Measurements from ENCODE around the gene SMAD9.

Gene SMAD9

DNA sequence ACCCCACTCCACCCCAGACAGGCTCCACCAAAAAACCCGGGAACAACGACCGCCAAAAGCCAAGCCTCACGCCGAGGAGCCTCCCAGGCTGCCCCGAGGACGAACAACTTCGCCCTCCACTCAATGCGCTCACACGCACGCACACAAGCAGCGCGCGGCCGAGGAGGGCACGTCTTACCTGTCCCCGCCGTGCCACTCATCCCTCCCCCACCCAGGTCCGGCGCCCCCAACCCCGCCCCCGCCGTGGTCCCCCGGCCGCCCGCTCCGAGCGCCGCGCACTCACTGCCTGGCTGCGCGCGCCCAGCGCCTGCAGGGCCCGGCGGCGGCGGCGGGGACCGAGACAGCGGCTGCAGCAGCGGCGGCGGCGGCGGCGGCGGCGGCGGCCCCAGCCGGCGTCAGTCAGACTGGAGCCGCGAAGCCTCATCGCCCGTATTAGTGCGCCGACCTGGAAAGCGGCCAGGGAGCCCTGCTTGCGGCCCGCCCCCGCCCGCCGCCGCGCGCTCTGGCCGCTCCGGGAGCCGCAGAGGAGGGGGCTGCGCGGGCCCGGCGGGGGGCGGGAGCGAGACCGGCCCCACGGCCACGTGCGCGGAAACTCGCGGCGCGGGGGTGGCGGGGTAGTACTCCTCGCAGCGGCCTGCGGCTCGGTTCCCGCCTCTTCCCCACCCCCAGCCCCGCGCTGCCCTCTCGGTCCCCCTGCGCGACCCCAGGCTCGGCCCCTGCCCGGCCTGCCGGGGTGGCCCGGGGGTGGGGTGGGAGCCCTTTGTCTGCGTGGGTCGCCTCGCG, at the start of gene SMAD9:
Gene SMAD9, minus strand, starts transcription at position 406 of the 783 bp plus-strand sequence. CDS start 40,549 bp downstream, outside the sequence.
- peak; percentile 83 for DNase-seq (ENCODE audit: low spot score)

DNA sequence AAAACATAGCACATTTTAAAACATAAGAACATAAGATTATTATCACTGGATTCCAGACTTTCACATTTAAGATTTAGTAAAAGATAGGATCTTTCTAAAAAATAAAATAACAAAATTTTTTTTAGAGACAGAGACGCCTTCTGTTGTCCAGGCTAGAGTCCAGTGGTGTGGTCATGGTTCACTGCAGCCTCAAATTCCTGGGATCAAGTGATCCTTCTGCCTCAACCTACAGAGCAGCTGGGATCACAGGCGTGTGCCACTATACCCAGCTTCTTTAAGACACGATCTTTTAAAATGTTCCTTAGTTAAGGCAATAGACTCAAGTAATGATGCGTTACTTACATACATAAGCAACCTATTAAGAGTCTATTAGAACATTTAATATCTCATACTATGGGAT, 46.4 kb upstream of the SMAD9 start:
- DNase-seq (ENCODE audit: low spot score), result no peak

DNA sequence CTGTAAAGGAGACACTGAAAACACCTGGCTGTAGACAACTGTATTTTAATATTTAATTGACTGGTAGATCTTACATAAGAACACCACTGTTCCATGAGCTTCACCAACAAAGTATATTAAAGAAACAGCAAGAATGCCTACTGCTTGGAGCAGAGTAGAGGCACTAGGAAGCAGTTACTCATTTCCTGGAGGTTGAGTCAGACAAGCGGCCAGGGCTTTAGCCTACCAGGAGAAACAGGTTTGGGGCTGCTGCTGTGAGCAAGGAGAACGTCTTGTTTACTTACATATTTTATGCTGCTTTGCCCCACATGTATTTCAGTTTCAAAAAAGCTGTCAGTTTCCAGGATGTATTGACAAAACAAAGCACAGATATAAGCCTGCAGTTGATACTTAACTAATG, 45.7 kb upstream of the SMAD9 start:
- DNase-seq (ENCODE audit: low spot score), result peak; percentile 97

DNA sequence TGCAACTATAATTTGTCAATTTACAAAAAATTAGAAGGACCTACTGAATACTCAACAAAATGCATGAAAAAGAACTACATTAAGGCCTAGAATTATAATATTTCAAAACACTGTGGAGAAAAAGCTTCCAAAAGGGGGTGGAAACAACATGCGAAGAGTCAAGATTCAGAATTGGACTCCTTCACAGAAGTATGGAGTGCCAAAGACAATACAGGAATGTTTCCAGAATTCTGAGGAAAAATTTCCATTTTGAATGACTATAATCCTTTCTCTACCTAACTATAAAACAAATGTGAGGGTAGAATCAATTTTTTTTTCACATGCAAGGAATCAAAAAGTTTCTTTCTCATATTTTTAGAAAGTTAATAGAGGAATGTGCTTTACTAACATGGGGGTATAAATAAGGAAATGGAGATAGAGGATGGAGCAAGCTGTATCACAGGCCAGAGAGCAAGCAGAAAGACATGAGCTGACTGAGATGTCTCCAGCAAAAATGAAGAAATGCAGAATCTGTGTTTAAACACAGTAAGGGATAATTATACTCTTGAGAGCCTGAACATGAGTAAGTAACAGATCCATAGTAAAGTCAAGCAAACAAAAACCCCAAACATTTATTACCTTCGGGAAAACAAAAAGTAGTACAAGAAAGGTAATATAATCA, 39.5 kb upstream of the SMAD9 start:
- no peak for DNase-seq (ENCODE audit: low spot score)

DNA sequence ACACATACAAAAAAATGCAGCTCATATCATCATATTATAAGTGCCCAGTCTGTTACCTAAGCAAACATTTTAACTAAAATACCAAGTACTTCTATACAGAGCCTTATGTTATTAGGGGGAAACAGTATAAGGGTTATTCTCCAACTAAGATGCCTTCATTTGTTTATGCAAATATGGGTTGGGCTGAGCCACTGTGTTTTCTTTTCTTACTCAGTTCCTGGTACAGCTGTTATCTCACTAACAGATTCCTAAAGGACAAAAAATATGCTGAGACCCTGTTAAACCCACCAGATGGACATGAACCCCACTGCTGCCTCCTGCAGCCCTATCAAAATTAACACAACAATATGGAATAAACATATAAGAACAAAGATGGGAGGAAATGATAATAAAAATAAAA, 34.5 kb upstream of the SMAD9 start:
- no peak for DNase-seq (ENCODE audit: low spot score)

DNA sequence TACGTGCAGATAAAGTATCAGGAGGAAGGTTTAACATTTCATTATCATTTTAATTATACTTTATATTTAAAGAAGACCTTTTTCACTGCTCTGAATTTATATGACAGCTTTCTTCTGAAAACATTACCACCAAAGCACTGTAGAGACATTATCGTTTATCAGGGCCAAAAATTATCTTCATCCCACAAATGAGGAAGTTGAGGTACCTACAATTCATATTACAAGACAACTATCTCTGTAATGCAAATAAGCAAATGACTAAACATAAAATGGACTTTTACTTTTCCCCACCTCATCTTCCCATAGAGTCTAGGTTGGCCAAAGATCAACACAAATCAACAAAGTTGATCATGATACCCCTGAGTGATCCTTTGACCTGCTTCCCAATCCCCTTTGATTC, 30.9 kb upstream of the SMAD9 start:
- DNase-seq (ENCODE audit: low spot score), result no peak

DNA sequence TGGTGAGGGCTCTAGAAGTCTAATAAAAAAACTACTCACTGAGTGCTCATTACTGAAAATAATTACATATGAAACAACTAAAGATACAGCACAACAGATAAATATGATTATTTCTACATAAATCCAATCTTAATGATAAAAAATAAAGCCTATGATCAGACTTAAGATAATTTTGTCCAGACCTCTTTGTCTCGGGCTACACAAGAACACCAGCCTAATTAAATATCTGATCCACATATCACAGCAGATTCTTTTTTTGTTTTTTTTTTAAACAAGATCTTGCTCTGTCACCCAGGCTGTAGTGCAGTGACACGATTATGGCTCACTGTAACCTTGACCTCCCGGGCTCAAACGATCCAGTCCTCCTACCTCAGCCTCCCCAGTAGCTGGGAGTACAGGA, 30.3 kb upstream of the SMAD9 start:
- DNase-seq (ENCODE audit: low spot score), result no peak

DNA sequence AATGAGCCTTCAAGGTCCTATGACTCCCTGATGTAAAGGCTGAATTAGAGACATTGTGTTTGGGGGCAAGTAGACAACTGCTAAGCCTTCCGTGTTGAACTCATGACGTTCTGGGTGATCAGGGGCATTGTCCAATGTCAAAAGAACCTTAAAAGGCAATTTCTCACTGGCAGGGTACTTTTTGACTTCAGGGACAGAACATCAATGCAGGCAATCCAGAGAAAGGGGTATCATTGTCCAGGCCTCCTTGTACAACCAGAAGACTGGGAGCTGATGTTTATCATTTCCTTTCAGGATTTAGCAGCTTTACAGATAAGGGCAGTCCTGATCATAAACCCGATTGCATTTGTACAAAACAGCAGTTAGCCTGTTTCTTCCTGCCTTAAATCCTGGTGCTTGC, 25.0 kb upstream of the SMAD9 start:
- DNase-seq (ENCODE audit: low spot score), result no peak

DNA sequence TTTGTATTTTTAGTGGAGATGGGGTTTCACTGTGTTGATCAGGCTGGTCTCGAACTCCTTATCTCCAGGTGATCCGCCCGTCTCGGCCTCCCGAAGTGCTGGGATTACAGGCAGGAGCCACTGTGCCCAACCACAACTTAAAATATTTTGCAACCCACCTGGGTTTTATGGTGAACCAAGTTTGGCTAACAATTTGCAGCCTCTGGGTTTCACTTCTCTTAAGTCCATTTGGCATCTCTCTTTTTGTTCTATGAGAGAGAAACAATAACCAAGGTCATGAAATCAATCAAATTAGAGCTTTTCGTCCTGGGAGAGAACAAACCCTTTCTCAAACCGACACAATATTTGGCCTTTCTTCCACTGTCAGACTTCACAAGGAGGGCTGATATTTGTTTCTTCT, 5.6 kb upstream of the SMAD9 start:
- no peak for DNase-seq (ENCODE audit: low spot score)

DNA sequence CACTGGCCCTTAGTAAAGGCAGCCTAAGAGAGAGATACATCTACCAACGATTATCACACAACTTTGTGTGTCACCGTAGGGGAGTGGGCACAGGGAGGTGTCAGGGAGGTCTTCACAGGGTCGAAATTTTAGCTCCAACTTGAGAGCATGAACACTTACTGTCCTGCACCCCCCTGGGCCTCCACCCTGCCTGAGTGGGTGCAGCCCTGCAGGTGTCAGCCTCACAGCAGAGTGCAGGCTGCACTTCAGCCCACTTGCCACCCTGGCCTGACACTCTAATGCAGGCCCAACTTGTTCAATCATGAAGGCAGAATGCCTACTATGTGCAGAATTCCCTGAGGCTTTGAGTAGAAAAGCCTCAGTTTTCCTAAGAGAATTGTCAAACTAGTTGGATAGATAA, 4.0 kb upstream of the SMAD9 start:
- DNase-seq (ENCODE audit: low spot score), result no peak

DNA sequence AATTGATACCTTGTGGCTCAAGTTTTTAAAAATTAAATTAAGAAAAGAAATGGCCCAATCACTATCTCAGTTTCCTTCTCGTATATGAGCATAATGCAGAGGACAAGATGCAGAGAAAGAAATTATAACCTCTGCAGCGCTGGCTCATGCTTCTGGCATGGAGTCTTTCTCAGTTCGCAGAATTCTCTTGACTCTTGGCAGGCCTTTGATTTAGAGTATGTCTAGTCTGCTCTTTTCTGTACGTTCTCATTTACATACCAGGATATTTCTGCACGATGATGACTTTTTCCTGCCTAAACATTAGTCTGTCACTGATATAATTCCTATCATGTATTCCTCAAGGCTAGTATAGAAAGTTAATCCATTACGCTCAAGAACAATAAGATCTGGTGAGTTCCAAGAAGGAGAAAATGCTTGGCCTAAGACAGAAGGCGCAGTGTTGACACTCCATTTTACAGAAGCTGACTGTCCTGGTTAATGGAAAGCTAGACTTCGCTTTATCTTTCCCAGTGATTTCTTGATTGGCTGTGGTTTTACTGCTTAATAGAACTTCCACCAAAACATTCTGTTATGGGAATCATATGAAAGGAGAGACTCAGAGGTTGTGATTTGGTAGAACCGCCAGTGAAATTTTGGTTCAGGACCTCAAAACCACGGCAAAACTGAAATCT, 1.7 kb upstream of the SMAD9 start:
- no peak for DNase-seq (ENCODE audit: low spot score)

DNA sequence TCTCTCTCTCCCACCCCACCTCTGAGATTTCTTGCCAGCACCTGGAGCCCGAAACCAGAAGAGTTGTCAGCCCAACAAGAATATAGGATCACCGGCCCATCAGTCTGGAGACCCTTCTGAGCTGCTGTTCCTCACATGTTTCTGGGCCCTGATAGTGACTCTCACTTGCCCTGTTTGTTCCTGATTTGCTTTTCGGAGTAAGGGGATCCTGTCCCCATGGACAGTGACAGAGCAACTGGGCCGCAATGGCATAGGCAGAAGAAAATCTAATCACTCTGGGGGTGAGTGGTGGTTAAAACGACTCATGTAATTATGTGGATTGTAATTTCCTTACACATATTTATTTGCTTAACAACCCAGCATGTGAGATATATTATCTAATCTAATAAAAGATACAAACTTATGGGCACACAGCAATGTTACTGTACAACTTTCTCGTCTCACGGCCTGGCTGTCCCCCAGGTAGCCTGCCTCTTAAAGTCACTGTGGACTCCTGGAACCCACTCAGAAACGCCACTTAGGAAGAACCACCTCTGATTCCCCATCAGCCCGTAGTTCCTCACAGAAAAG, 663 bp upstream of the SMAD9 start:
- peak; percentile 2 for DNase-seq (ENCODE audit: low spot score)

DNA sequence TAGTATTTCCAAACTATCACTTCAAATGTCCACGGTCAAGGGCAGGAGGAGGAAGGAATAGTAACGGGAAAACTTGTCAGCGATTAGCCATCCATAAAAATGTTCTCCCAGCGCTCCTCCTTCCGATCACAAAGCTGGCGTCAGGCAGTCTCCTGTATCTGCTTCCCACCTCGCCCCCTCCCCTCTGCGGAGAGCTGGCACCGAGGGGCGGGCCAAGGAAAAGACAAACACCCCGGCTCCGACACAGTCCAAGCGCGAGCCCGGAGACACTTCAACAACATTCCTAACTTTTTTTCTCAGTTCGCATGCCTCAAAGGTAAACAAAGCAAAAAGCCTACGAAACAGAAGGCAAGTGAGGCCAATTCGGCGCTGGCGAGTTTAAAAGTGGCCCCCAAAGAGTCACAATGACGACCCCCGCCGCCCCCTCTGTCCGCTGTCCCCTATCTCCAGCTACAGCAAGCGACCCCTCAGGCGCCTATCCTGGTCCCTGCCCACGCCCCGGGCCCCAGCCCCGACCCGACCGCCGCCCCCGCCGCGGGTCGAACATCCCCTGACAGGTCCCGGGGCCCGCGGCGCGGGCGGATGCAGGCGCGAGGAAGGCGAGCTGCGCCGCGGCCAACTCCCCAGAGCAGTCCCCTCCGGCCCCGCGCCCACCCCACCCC, 736 bp downstream of the SMAD9 start:
- DNase-seq (ENCODE audit: low spot score), result peak; percentile 31

DNA sequence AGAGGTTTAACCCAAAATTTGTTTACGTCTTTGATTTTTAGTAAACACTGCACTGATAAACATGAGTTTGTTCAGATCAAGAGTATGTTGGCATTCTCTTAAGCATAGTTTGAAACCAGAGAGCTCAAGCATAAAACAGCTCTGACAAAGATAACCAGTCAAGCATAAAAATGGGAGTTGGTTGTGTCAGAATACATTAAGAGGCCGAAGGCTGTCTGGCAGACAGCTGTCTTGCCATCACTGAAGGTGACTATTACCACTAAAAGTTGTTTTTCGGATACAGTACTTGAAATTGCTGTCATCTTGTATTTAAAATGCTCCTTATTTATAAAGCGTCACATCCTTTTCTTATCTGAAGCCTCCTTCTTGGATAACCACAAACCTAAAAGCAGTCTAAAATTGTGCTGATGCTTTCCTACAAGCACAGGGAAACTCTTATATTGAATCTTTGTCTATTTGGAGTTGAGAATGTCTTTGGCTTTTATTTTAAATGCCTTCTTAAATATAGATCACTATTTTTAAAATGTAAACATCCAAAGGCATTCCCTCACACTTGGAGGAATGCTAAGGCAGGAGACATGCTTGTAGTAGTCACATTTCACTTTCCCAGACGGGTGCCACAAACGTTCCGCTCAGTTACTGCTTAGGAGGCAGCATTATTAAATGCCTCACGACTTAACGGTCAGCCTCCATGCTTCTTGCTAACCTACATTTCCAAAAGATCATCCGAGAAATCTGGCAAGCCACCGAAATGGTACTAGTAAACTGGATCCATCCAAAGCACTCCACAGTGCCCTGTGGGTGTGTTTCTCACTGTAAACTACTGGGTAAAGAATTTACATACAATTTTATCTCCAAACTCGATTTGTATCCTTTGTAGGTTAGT, 1.5 kb downstream of the SMAD9 start:
- peak; percentile 20 for DNase-seq (ENCODE audit: low spot score)

DNA sequence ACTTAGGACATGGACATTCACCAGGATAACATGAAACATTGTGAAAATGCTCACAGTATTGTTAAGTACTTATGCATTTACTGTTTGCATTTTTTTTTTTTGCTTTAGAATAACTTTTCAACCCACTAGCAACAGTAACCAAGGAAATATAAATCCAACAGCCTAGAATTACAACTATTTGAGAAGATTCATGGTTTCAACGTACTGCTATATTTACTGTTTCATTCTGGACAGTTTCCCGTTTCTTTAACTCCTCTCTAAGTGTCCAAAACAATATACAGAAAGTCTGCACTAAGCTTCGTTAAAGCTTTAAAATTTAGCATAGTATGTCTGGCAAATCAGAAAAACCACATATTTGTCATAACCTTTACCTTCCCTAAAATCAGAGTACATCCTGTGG, 2.7 kb downstream of the SMAD9 start:
- DNase-seq (ENCODE audit: low spot score), result no peak

DNA sequence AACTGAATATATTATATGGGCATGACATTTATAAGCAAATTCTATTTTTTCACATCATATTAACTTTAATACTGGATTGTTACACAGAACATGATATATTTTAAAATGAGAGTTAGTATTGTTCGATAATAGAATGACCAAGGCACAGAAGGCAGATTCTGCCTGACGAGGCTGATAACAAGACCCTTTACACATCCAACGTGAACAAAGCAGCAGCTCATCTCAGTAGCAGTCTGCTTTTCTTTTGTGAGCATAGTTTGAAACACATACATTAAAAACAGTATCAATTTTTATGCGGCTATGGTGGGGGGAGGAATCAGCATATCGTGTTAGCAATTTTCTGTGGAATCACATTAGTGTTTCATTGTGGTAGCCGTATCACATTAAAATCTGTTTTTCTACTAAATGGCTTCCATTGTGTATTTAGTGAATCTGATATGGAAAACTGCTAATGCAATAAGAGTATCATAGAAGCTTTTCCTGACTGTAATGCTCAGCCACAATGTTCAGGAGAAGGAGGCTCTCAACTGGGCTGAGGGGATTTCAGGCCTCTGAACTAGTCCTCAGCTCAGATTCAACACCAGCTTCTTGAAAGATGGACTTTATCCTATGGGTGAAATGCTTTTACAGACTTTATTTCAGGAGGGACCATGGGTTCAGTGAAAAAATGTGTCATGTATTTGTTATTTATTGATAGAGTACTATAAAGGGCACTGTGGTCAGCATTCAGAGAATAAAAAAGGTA, 4.0 kb downstream of the SMAD9 start:
- no peak for DNase-seq (ENCODE audit: low spot score)

DNA sequence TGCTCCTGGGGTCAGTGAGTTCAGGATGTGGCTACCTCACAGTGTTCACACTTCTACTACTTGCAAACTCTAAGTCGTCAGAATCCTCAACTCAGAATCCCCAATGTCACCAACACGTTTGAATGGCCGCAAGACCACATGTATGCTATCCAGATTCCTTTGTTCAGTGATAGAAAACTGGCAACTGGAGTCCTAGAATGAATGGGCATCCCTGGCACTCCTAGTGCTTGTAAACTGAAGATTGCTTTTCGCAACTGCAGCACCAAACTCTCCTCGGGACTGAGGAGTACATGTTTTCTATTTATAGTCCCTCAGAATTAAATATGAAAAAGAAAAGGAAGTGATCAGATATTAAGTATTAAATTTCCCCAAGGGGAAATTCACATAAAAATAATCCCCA, 4.9 kb downstream of the SMAD9 start:
- DNase-seq (ENCODE audit: low spot score), result no peak

DNA sequence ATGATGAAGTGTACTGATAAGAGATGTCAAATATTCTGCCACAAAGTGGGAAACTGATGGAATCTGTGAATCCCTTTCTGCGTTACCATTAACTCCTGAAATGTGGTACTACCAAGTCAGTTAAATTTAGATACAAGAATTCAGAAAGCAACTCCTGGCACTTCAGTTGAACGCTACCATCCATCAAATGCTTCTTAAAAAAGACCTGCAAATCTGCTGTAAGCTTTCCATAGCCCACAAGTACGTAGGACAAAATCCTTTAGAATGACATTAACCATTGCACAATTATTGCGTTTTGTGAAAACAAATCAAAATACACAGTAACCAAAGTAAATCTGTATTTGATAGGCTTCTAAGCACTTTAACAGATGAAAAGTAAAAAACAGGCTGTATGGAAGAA, 5.4 kb downstream of the SMAD9 start:
- no peak for DNase-seq (ENCODE audit: low spot score)

DNA sequence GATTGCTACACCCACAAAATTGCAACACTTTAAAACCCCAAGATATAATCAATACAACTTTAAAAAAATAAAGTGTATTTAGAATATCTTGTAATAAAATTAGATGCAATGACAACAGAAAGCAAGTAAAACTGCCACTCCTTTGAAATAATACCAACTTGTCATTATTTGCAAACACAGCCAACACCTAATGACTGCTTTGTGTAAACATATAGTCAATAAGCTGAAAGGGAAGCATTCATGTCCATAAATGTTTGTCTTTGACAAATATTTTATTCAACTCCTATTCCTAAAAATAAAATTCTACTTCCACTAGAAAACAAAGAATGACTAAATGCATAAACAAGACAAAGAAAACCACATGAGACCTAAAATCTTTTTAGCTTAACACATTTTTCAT, 6.6 kb downstream of the SMAD9 start:
- no peak for DNase-seq (ENCODE audit: low spot score)

DNA sequence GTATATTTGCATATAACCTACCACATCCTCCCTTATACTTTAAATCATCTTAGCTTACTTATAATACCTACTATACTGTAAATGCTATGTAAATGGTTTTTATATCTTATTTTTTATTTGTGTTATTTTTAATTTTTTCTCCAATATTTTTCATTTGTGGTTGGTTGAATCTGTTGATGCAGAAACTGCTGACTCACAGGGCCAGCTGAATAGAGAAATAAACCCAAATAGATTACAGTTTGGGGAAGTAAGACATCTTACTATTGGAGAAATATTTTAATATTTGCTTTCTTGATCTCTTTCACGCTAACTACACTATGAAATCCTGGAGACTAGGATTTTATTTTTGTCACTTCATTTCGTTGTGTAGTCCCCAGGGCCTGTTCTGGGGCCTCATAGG, 7.1 kb downstream of the SMAD9 start:
- no peak for DNase-seq (ENCODE audit: low spot score)

DNA sequence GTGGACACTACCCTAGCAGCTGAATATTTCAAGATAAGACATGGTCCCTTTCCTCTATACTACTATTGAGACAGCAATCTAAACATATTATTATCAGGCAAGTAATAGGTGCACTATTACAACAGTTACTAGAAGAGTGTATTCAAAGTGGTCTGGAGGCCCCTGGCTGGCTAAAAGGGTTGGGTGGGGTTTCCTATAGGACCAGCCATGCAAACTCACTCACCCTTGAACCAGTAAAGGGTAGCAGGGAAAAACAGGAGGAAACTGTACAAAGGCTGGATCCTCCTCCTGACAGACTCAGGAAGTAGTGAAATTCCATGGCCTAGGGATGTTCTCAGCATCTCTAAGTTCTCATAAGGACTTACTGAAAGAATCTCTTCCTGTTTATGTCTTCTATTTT, 7.7 kb downstream of the SMAD9 start:
- DNase-seq (ENCODE audit: low spot score), result no peak
